Measurements from ENCODE around the gene MAN2C1.
"Not testable (repeated sequence)": the region's sequence is repeated elsewhere in the genome, so short reads cannot be mapped to it uniquely, and the experiment has no call there.

MAN2C1 gene

GRCh38 chr15:75313116-75313845 lies 55.1 kb downstream of the MAN2C1 start:
- in situ Hi-C loops (cut with HindIII; ENCODE audit: low sequenced_read_pairs), result no loop called here

- in situ Hi-C loops (cut with HindIII; ENCODE audit: low sequenced_read_pairs), result not testable (repeated sequence)
Observed at GRCh38 chr15:75312548-75312947, 55.9 kb downstream of the MAN2C1 start.

GRCh38 chr15:75309711-75310110 lies 58.7 kb downstream of the MAN2C1 start:
- in situ Hi-C loops (cut with HindIII; ENCODE audit: low sequenced_read_pairs), result no loop called here

- in situ Hi-C loops (cut with HindIII; ENCODE audit: low sequenced_read_pairs), result no loop called here
Observed at GRCh38 chr15:75307778-75308390, 60.5 kb downstream of the MAN2C1 start.

- in situ Hi-C loops (cut with HindIII; ENCODE audit: low sequenced_read_pairs), result no loop called here
Observed at GRCh38 chr15:75306188-75306587, 62.2 kb downstream of the MAN2C1 start.

Data from DLD1 (cell line).